22Rv1 (cell line): ENCODE measurements around the gene AIP.
"Not testable (repeated sequence)": the region's sequence is repeated elsewhere in the genome, so short reads cannot be mapped to it uniquely, and the experiment has no call there.

Source experiments
- H3K27ac ChIP-seq: fragments of 450-650 bp; 2 replicates; pipeline ENCODE4 v1.5.1; 2017
- ZFX ChIP-seq: fragments of 450-650 bp; IDR thresholded peaks from 2 replicates; pipeline ENCODE4 v1.6.1; 2017; ENCODE audit warnings: antibody characterized with exemption, borderline replicate concordance
- TF ChIP-seq, protein P1 (sequence below): fragments of 450-650 bp; IDR thresholded peaks from 2 replicates; pipeline ENCODE4 v1.5.1; 2017; ENCODE audit warnings: mild to moderate bottlenecking

Gene AIP

GRCh38 chr11:67508486-67509121, 25.8 kb downstream of the AIP start:
- peak overlapping the region; percentile 96 for H3K27ac ChIP-seq
- TF ChIP-seq ZFX = no peak
- TF ChIP-seq, protein P1, sequence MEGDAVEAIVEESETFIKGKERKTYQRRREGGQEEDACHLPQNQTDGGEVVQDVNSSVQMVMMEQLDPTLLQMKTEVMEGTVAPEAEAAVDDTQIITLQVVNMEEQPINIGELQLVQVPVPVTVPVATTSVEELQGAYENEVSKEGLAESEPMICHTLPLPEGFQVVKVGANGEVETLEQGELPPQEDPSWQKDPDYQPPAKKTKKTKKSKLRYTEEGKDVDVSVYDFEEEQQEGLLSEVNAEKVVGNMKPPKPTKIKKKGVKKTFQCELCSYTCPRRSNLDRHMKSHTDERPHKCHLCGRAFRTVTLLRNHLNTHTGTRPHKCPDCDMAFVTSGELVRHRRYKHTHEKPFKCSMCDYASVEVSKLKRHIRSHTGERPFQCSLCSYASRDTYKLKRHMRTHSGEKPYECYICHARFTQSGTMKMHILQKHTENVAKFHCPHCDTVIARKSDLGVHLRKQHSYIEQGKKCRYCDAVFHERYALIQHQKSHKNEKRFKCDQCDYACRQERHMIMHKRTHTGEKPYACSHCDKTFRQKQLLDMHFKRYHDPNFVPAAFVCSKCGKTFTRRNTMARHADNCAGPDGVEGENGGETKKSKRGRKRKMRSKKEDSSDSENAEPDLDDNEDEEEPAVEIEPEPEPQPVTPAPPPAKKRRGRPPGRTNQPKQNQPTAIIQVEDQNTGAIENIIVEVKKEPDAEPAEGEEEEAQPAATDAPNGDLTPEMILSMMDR = no peak

GRCh38 chr11:67510023-67510345, 27.2 kb downstream of the AIP start:
- H3K27ac ChIP-seq = no peak overlapping the region
- TF ChIP-seq, protein P1 = no peak
- TF ChIP-seq ZFX = no peak

DNA sequence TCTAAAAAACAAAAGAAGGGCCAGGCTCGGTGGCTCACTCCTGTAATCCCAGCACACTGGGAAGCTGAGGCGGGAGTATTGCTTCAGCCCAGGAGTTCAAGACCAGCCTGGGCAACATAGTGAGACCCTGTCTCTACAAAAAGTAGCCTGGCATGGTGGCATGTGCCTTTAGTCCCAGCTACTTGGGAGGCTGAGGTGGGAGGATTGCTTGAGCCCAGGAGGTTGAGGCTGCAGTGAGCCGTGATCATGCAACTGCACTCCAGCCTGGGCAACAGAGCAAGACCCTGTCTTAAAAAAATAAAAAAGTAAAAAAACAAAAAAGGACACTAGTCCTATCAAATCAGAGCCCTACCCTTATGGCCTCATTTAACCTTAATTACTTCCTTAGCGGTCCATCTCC, 28.7 kb downstream of the AIP start:
- not testable (repeated sequence) for H3K27ac ChIP-seq

- no peak overlapping the region for H3K27ac ChIP-seq
- TF ChIP-seq, protein P1 = no peak
- TF ChIP-seq ZFX = no peak
These were observed 31.3 kb downstream of the AIP start for GRCh38 chr11:67514116-67514515.

DNA sequence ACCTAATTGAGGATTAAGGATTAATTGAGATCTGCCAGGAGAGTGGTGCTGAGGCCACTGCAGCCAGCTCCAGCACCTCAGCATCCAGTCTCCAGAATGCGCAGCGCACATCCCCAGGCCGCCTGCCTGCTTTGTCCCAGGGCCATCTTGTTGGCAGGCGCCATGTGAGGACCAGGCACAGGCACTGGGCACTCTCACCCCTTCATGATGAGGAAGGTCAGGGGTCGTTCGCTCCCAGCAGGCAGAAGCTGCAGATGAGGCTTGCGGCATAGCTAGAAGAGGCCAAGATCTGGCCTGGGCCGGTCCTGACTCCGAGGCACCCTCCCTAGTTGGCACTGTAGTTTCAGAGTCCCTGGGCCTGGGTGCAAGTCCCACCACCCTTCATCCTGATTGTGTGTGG, 34.0 kb downstream of the AIP start:
- no peak for TF ChIP-seq ZFX
- TF ChIP-seq, protein P1 = no peak
- no peak overlapping the region for H3K27ac ChIP-seq

- TF ChIP-seq, protein P1 = no peak
- no peak for TF ChIP-seq ZFX
- no peak overlapping the region for H3K27ac ChIP-seq
These were observed 35.1 kb downstream of the AIP start for GRCh38 chr11:67517784-67518552.

- H3K27ac ChIP-seq = no peak overlapping the region
- TF ChIP-seq, protein P1 = no peak
- TF ChIP-seq ZFX = no peak
These were observed 36.9 kb downstream of the AIP start for GRCh38 chr11:67519726-67520125.
